ENCODE measurements around the gene MYO1B.

MYO1B gene

DNA sequence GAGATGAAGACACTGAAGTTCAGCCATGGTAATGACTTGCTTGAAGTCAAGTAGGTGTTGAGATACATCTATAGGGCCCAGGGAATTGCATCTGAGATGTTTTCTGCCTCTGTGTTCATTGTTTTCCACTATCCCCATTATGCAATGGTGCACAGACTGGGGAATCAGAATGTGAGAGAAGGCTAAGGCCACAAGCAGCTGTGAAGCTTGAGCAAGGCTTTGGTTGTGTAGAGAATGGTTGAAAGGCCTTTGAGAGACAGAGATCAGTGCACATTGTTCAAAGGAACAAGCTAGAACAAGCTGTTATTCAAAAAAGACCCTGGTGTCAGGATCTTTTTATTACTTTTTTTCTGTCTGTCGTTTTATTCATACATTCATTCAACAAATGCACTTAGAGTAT lies 82.3 kb downstream of the MYO1B start:
- no peak for DNase-seq

DNA sequence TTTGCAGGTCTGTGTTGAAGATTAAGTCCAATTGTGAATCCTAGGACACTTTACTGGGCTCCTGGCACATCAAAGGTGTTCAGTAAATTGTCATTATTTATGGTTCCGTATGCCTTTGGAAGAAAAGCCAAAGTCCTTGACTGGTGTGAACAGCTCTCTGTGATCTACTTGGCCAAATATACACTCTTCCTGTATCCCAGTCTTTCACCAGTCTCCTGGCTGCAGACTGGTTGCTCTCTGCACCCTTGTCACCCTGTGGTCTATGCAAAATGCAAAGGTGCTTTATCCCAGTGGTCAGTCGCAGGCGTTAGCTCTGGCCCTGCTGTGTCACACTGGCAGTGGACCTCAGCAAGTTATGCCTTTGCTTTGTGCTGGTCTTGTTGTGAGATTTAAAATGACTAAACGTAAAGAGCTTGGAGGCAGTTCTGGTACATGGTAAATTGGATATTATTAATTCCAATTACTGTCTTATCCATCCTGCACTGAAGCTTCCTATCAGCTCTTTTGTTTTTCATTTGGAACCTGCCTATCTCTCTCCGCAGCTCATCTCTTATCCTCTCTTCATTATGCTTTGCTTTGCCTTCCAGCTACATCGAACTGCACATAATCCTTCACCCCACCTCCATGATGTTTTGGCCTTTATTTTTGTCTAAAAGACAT lies 83.1 kb downstream of the MYO1B start:
- DNase-seq: no peak

DNA sequence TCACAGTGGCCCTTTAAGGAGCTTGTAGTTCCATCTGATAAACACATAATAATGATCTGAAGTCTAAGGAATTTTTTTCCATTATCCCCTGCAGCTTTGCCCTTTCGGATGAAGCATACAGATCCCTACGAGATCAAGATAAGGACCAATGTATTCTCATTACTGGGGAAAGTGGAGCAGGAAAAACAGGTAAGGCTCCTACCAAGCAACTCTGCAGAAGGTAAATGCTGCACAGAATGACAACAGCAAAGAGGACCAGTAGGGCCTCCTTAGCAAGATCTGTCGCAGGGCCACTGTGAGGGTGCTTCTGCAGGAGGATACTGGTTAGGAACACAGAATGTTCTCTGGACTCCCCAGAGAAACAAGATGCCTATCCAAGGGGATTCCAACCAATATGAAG lies 84.6 kb downstream of the MYO1B start:
- DNase-seq: no peak

DNA sequence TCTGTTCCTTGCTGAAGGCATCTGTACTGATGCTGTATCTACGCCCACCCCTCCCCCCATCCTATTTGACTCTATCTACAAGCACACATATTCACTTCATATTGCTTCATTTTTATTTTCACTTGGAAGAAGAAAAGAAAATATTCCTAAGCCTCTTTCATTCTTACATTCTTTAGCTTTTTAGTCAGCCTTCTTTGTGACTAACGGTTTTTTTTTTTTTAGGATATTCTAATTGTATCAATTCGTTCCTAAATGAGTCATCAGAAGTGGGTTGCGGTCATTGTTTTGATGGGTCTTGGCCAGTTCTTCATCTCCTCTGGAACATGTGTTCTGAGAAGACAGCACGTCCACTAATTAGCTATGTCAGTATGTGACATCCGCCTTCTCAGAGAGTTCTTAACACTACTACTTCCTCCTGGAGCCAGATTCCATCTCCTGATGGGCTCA lies 88.7 kb downstream of the MYO1B start:
- peak in 1 of 5 donors; percentile 3 for DNase-seq

DNA sequence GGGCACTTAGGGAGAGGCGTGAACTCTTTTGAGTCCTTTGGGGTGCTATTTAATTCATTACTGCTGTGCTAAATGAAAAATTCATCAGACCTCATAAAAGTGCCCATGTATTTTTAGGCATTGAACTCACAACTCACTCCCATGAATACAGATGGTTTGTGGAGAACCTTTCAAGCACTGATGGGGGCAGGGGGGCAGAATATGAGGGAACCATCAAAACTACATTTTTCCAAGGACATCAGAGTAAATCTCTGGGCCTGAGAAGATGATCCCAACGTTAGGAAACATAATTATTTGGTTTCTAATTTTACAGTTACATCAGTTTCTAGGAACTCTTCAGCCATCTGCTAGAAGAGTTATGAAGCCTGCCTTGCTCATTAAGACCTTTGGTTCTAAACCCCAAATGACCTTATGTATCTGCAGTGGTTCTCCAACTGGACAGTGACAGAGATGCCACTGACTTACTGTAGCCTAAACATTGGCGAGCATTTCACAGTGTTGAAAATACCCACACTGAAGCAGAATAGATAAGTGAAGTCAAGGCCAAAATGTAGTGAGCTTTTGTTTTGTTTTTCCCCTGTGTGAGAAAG lies 90.8 kb downstream of the MYO1B start:
- no peak for DNase-seq

DNA sequence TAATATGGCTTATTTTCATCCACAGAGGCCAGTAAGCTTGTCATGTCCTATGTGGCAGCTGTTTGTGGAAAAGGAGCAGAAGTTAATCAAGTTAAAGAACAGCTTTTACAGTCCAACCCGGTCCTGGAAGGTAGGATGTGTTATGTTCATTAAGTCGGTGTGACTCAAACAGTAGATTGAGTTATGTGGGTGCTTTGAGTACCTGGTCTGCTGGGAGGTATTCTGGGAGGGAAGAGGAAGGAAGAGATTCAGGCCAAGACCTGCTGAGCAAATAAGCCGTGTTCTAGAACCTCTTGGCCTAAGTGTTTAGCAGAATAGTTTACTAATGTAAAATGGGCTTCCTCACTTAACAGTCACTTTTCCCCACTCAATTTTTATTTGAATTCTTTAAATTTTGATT lies 96.2 kb downstream of the MYO1B start:
- DNase-seq: no peak

DNA sequence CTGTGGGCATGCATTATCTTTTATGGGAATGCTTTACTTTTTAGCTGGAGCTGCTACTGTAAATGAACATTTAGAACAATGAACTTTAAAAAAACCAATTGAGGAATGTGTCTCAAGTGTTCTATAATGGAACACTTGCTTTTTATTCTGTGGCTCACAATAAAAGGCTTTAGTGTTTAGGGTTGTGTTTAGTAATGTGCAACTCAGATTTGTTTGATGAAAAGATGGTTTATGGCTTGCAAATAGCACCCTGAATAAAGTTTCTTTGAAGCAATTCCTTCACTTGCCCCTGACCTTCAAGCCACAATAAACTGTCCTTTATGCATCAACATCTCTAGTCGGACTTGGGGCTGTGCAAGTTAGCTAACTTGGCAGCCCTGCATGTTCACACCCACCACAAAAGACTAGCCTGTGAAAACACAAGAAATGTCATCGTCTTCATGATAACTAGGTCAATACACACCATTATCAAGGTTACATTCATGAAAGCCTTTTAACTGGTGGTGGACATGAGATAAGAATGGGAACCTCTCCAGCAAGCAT lies 98.7 kb downstream of the MYO1B start:
- no peak for DNase-seq

DNA sequence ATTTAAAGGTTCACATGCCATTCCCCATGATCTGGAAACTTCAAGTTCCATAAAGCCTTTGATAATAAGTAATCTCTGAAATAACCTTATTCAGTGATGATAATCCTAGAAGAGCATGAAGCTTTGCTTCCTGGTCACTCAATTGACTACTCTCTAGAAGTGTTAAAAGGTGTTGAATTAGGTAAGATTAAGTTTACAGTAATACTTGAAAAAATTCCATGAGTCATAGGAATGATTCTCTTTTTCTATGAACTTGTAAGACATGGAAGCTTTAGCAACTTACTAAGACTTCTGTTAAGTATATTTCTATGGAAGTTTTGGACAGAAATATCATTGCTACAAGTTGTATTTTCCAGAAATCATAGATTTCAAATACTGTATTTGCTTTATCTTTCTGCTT lies 100.6 kb downstream of the MYO1B start:
- no peak for DNase-seq

DNA sequence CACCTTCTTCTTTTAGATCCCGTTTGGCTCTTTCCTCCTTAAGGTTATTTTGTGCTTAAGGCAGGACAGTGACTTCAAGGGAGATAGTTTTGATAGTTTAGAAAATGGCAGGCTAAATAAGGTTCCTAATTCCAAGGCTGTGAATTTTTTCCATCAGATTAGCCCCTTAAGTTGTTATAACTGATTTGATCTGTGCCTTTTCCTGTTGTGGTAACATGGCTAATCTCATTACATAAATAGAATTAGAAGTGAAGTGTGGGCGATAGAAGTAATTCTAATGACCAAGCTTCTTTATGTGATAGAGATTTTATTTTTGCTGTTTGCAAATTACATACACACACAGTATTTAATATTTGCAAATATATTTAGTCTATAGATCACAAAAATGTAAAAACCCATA lies 102.0 kb downstream of the MYO1B start:
- no peak for DNase-seq

DNA sequence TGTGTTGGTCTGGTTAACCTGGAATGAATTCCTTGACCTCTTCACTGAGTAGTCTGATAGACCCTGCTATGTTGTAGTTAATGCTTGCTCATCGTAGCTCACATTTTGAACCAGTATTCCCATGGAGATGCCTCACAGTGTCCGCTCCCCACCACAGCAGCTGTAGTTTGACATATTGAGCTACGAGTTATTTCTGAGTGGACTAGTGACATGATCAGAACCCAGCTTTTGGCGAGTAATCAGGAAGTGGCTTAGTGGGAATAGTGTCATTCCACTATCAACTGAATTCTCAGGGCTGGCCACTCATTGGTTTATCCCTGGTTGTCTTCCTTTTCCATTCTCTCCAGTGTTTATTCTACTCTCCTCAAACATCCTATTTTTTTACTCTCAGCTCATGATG lies 102.7 kb downstream of the MYO1B start:
- DNase-seq: no peak

DNA sequence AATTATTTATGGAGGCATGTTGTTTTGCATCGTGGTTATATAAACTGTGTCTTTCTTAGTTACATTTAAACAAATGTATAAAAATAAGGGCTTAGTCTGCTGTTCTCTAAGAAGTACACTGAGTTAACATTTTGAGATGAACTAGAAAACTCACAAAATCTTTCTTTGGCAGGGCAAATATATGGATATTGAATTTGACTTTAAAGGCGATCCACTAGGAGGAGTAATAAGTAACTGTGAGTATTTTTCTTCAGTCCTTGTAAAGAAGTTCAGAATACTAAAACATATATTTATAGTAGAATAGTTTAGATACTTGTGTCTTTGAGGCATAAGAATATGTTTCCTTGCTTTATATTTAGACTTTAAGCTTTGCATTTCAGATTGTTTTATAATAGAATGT lies 104.8 kb downstream of the MYO1B start:
- DNase-seq: no peak

DNA sequence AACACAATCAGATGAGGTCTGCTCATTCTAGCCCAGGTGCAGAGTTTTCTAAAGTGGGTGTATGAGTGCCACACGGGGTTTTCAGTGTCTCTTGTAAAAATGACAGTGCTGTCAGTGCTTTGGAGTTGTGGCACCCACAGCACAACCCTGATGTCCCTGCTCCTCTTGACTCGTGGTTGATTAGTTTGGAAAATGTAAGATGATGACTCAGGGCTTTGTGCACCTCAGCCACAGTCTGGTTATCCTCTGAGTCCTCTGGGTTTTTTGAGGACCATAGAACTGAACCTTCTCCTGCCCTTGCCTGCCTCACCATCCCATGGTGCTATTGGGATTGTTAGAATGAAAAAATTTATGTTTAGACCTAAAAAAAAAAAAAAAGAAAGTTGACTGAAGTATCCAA lies 105.6 kb downstream of the MYO1B start:
- DNase-seq: no peak

DNA sequence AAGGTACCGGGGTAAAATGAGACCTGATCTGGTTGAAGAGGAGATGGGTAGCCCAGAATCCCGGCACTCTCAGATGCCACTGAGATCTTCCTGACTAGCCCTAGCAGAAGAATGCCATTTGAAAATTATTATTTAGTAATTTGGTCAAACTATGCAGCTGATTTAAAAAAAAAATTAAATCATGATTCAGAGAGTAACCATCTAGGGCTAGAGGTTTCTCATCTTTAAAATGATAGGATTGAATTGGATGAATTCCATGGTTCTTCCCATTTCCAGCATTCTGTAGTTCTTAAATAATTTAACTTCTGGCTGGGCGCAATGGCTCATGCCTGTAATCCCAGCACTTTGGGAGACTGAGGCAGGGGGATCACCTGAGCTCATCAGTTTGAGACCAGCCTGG lies 106.1 kb downstream of the MYO1B start:
- DNase-seq: no peak

DNA sequence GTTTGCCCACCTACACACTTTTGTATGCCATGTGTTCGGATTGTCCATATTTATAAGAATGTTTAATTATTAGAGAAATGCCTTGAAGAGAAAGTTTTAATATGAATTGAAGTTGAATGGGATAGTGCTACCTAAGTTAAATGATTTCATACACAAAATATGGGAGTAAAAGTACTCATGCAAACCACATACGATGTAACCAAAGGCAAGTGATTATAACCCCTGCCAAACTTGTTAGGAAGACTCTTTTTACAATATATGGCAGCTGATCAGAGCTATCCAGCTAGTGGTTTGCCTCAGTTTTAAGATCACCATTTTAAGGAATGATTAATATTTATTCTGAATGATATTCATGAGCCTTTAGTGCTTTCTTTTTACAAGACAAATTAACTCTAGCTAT lies 106.7 kb downstream of the MYO1B start:
- no peak for DNase-seq

DNA sequence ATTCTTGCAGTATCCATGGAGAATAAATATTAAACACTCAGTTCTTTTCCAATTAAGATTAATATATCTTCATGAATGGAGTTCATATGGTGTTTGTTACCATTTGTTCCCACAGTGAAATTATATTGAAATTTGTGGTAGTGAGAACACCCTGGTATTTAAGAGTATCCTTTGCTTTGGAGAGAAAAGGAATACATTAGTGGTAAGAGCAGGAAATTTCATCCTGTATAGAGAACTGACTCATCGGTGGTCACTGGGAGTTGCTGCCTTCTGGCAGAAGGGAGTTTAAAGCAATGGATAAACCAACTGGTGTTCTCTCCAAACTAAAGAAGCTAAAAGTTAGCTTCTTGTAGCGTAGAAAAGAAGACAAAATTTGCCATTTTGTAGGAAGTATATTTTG lies 107.3 kb downstream of the MYO1B start:
- no peak for DNase-seq

DNA sequence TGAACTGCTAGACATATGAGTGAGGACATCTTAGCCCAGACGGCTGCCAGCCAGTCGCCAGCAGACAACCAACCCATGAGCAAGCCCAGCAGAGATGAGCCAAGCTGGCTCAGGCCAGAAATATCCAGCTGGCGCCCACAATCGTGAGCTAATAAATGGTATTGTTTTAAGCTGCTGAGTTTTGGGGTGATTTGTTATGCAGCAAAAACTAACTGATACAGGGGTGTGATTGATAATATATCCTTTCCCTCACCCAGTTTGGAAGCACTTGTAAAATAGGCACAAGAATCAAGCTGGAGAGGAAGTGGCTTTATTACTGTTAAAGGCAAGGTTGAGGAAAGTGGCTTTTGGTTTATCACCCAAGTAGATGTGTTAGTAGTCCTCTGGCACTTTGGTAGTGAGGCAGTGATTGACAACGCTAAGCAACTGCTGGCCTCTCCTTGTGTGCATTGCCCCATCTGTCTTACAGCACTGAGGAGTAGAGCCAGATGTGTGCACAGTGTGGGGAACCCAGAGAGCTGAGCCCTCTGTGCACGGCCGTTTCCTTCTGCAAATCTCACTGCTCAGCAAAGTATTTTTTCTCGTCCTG lies 110.1 kb downstream of the MYO1B start:
- DNase-seq: no peak

DNA sequence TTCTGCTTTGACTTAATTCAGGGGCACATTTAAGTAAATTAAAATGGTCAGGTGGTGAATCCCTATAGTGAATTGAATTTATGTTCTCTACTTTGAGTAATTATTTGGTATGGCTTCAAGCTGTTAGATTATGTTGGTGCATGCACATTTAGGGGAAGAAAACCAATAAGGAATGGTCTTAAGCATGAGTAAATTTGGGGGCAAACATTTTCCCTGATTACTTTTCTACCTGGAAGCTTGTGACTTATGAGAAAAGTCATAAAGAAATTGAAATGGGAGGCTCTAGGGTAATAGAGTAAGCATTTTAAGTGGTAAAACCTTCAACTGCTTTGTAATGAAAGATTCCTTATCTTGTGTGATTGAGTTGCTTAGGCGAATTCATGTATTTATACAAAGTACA lies 112.5 kb downstream of the MYO1B start:
- no peak for DNase-seq

DNA sequence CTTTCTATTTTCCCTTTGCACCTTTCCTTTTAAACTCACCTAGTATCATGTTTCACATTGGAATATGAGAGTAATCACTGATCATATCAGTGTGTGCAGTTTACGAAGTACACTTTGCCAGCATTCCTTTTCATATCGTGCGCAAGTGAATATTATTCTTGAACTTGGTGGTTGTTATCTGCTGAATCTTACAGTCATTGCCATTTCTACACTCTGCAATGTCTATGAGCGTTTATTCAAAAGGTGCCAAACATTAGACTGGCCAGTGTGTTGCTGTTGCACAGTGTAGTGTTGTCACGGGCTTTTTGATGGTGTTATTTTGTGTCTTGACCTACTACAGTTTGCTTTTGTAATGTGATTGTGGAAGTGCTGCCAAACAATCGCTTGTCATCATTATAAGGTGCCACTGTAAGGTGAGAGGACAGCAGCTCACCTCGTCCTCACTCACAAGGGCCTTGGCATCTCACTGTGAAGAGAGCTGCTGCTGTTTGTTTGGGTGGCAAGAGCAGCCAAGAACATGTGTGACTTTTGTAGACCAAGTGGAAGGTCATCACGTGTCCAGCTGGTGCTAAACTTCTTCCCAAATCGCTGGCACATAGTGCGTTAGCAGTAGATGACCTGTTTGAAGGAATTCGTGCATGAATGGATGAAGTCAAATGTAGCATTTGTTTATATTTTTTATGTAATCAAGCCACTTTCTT lies 113.3 kb downstream of the MYO1B start:
- DNase-seq: no peak

DNA sequence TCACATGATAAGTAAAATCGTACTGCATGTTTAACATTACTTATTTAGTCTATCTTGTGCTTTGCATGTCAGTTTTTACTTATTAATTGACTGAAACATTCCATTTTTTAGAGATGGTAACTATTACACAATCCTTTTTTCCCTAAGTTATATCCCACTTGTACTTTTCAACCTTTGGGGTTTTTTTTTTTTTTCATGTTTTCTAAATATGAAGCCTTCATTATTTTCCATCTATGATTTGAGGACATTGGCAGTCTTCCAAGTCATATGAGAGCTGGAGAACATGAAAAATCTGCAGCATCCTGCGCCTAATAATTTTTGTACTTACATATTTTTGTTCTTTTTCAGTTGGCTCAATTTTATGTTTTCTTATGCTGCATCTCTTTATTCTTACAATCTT lies 113.9 kb downstream of the MYO1B start:
- no peak for DNase-seq

DNA sequence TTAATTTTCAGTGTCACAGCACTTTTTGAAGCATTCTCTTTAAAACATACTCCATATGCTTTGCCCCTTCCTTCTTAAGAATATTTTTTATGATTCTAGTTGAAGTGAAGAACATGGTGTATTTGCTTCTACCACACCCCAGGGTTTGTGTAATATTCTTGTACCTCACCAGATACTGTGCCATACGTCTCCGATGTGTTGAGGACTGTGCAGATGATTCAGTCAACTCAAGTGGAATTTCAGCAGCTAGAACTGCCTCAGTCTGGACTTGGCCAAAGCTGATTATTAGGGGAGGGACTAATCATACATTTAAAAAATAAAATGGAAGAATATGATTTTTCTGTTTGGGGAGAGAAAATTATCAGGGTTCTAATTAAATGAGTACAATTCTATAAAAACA lies 115.7 kb downstream of the MYO1B start:
- no peak for DNase-seq

DNA sequence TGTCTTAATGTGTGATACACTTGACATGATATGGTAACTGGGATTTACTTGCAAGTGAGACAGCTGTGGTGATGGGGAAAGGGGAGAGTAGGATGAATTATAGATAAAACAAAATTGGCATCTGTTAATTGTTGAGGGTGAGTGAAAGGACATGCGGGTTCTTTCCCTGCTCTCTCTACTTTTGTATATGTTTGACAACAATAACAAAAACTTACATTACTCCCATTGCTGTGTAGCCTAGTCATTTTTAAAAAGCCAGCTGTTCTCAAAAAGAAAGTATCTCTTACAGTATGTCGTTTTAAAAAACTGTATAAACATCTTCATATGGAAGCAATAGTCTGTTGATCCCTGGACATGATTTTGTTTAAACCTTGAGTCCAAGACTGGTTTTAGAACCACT lies 117.6 kb downstream of the MYO1B start:
- DNase-seq: no peak

DNA sequence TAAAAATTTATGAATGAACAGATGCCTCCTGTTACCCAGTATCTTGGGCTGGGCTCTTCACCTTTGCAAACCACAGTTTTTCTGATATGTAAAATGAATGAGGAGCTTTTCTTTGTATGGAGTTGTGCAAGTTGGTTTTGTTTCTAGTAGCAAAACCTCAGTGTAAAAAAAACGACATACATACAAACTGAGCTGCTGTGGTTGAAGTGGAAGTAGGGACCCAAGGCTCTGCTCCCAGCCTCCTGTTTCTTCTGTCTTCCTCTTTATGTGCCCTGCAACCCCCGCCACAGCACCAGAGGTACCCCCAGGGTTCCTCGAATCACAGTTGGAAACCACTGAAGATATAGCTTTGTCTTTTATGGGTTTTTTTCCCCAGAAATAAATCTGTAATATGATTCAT lies 118.1 kb downstream of the MYO1B start:
- no peak for DNase-seq

DNA sequence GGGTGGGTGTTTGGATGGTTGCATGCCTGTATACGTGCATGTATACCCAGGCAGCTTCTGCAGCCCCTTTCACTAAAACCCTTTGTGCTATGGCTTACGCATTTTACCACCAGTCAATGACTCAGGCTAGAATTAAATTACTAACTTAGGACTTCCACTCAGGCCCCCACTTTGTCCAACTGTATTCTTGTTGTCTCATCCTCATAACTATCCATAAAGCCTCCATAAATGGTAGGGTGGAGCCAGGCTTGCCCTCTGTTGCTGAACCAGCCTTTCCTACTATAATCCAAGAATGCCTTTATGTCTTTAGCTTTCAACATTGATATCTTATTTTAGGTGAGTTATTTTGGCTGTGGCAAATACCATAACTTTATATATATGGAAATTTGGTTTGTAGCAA lies 119.9 kb downstream of the MYO1B start:
- DNase-seq: no peak

DNA sequence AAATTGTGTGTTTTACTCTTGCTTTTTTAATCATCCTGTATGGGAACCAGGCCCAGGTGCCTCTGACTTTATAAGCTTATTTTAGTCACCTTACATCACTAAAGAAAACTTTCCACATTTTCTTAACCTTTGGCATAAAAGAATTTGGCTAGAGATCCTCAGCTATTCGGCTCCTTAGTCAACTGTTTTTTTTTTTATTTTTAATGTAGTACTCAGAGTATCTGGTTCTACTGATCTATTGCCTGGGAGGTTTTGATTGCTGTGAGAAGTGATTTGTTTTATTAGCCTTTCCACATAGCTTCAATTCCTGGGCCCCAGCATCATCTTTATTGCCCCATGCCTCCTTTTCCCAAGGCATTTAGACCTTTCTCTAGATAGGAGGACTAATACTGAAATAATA lies 121.0 kb downstream of the MYO1B start:
- DNase-seq: no peak

Data from T-helper 1 cell (primary cell).